Transverse colon (tissue), 4 donors: ENCODE data around the gene SLC26A4. TPM values are rescaled to one million over a fixed set of nuclear protein-coding genes. Genes with fewer than 3 reads are reported as not detected.

Source experiments
- DNase-seq: peaks from one replicate; pipeline ENCODE4 v3.0.0-alpha.2; 2019
- H3K27ac ChIP-seq, 4 donors: fragments of 200-600 bp; sonication (generic); 2 replicates each; pipeline ENCODE4 v1.5.1; 2016 to 2018; ENCODE audit warnings: inconsistent platforms in 4 of 4
- H3K27me3 ChIP-seq: fragments of 200-600 bp; sonication (generic); 2 replicates; pipeline ENCODE4 v1.5.1; 2017; ENCODE audit warnings: inconsistent platforms
- H3K36me3 ChIP-seq, 4 donors: fragments of 200-600 bp; sonication (generic); 2 replicates each; pipeline ENCODE4 v1.5.1; 2017 to 2019; ENCODE audit warnings: inconsistent platforms in 4 of 4
- H3K4me1 ChIP-seq, 4 donors: fragments of 200-600 bp; sonication (generic); 2 replicates each; pipeline ENCODE4 v1.5.1; 2017 to 2020; ENCODE audit warnings: inconsistent platforms in 4 of 4
- H3K4me3 ChIP-seq, 4 donors: fragments of 200-600 bp; sonication (generic); 1 replicate in 1 of 4; 2 replicates in 3 of 4; pipeline versions ENCODE4 v1.5.1 to v1.6.1; 2017 to 2019; ENCODE audit warnings: inconsistent platforms in 4 of 4
- H3K9me3 ChIP-seq, 2 donors: fragments of 200-600 bp; sonication (generic); 2 replicates each; pipeline ENCODE4 v1.5.1; 2017 to 2019; ENCODE audit warnings: inconsistent platforms in 2 of 2
- EP300 ChIP-seq: sonication (generic); formaldehyde crosslinking; IDR thresholded peaks from one replicate; pipeline ENCODE4 v1.6.1; 2017; ENCODE audit warnings: antibody characterized with exemption, low read depth
- POLR2A ChIP-seq: fragments of 450-650 bp; IDR thresholded peaks from one replicate; pipeline ENCODE4 v1.6.1; 2016; ENCODE audit warnings: antibody characterized with exemption, mild to moderate bottlenecking, moderate library complexity
- POLR2AphosphoS5 ChIP-seq, 3 donors: sonication (generic); formaldehyde crosslinking; IDR thresholded peaks; one replicate each; pipeline ENCODE4 v1.6.1; 2016; ENCODE audit warnings: antibody characterized with exemption in 3 of 3
- WGBS, 2 donors: methylation state at CpG; one replicate each; pipeline ENCODE4 v1.1.5; 2018; ENCODE audit warnings: low coverage in 1 of 2; 5-methylcytosine and 5-hydroxymethylcytosine counted together
- in situ Hi-C, 4 donors: fragments of 200-750 bp; cut with MboI; loops; one replicate each; pipeline versions ENCODE4 v1.15.0 to v1.15.1; 2017; ENCODE audit warnings: low sequenced_read_pairs in 3 of 4, low pct_ligation_motif_present in 1 of 4, low pct_unique_long_range_greater_than_20kb in 1 of 4
- intact Hi-C: fragments of 100-400 bp; cut with DNase I; formaldehyde crosslinking; loops from one replicate; pipeline ENCODE4 v1.15.1; 2023; ENCODE audit warnings: low total_unique reads
- total RNA-seq, 4 donors: library from RNA; depleted of rRNA; stranded (reverse); fragments of >200 nt; gene quantifications; one replicate each; pipeline ENCODE4 v1.1.0, GENCODE V29; 2016
- TF ChIP-seq, protein P1 (sequence below), 5 experiments: fragments of 200-600 bp in 3 of 5; fragments of 450-650 bp in 2 of 5; sonication (generic) in 3 of 5; IDR thresholded peaks; 1 replicate in 2 of 5; 2 replicates in 3 of 5; pipeline ENCODE4 v1.5.1; 2016 to 2017; ENCODE audit warnings: antibody characterized with exemption in 5 of 5, inconsistent platforms in 3 of 5, mild to moderate bottlenecking in 2 of 5, moderate library complexity in 1 of 5

SLC26A4 gene
- total RNA-seq, 4 donors from 2014 or later = 0.16 to 0.41 TPM; not detected in 2

DNA sequence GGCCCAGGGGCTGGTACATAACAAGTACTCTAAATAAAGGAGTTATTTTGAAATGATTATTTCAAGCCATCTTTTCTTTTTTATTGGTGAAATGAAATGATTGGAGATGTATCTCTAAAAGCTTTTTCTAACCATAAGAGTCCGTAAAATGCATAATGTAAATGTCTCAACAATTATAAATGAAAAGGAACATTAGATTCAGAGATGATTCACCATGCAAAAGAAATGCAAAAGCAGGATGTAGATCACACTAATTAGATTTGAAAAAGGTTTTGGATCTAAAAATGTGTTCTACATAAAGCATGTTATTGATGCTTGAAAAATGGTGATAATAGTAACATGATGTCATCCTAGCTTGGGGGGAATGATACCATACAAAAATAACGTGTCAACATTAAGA lies 15.6 kb downstream of the SLC26A4 start:
- DNase-seq = no peak
- no peak for TF ChIP-seq EP300
- TF ChIP-seq, protein P1, sequence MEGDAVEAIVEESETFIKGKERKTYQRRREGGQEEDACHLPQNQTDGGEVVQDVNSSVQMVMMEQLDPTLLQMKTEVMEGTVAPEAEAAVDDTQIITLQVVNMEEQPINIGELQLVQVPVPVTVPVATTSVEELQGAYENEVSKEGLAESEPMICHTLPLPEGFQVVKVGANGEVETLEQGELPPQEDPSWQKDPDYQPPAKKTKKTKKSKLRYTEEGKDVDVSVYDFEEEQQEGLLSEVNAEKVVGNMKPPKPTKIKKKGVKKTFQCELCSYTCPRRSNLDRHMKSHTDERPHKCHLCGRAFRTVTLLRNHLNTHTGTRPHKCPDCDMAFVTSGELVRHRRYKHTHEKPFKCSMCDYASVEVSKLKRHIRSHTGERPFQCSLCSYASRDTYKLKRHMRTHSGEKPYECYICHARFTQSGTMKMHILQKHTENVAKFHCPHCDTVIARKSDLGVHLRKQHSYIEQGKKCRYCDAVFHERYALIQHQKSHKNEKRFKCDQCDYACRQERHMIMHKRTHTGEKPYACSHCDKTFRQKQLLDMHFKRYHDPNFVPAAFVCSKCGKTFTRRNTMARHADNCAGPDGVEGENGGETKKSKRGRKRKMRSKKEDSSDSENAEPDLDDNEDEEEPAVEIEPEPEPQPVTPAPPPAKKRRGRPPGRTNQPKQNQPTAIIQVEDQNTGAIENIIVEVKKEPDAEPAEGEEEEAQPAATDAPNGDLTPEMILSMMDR (IDR thresholded peaks at IDR 0.05) = no peak
- no peak for TF ChIP-seq POLR2AphosphoS5 (IDR thresholded peaks at IDR 0.05)
- TF ChIP-seq POLR2A = no peak
- Histone ChIP-seq H3K9me3 (no peaks in the 10 kb centered on the region), H3K27me3 (no peaks in the 10 kb centered on the region), H3K4me1 (no peaks in the 10 kb centered on the region), H3K36me3 (no peaks in the 10 kb centered on the region), H3K27ac (no peak overlapping the region), H3K4me3 (no peak overlapping the region)
- WGBS, 2 donors = 57 to 68% methylated on average over 2 of the region's 2 CpGs
- intact Hi-C loops (no loop called here), in situ Hi-C loops (no loop called here)

DNA sequence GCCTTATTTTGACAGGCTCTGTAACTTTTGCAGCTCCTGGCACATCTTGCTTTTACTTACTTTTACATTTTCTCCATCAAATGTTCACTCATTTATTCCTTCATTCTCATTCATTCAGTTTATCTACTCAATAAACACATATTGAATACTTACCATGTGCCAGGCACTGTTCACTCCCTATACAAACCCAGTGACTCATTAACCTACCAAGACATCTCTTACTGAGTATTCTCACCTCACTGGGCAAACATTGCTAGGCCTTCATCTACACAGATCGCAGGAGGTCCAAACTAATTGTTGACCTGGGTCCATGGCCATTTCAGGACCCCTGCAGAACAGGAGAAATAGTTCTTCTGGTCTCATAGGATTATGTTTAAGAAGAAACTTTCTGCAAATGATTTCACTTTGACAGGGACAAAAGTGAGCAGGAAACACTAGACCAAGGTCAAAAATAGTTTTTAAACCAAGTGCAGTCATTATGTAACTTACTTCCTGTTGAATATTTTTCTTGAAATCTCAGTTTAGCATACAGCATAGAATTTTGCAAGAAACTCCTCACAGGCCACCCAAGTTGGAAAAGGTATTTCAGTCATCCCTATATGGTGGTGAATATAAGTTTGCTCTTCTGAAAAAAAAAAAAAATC lies 17.6 kb downstream of the SLC26A4 start:
- TF ChIP-seq EP300 (no peak), POLR2A (no peak), POLR2AphosphoS5 (IDR thresholded peaks at IDR 0.05) (no peak)
- TF ChIP-seq, protein P1 (IDR thresholded peaks at IDR 0.05) = no peak
- Histone ChIP-seq H3K4me3 (no peak overlapping the region), H3K27ac (no peak overlapping the region), H3K27me3 (no peaks in the 10 kb centered on the region), H3K36me3 (no peaks in the 10 kb centered on the region), H3K9me3 (no peaks in the 10 kb centered on the region), H3K4me1 (no peaks in the 10 kb centered on the region)
- 73% methylated on average over 1 of the region's 1 CpG; no CpG with 5 or more reads in 1 of the 2 donors for WGBS, 2 donors
- in situ Hi-C loops = no loop called here
- no peak for DNase-seq
- intact Hi-C loops = no loop called here

DNA sequence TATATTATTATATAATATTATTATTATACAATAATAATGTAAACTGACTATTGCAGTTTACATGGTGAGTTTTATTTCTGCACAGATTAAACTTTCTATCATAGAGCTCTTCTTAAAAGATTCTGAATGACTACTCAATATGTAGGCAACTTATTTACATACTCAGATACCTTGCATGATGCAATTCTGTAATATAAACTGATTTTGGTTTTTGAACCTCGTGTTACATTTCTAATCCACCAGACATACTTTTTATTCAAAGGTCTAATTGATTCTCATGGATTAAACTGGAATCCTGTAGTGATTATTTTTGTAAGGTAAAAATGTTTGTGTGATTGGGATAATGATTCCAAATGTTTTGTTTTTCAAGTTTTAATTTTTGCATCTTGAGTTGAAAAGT lies 19.9 kb downstream of the SLC26A4 start:
- Histone ChIP-seq H3K4me3 (no peak overlapping the region), H3K9me3 (no peaks in the 10 kb centered on the region), H3K36me3 (no peaks in the 10 kb centered on the region), H3K27me3 (no peaks in the 10 kb centered on the region), H3K4me1 (no peaks in the 10 kb centered on the region), H3K27ac (no peak overlapping the region)
- TF ChIP-seq POLR2A = no peak
- in situ Hi-C loops (no loop called here), intact Hi-C loops (no loop called here)
- 73 to 74% methylated on average over 1 of the region's 1 CpG for WGBS, 2 donors
- DNase-seq = no peak

DNA sequence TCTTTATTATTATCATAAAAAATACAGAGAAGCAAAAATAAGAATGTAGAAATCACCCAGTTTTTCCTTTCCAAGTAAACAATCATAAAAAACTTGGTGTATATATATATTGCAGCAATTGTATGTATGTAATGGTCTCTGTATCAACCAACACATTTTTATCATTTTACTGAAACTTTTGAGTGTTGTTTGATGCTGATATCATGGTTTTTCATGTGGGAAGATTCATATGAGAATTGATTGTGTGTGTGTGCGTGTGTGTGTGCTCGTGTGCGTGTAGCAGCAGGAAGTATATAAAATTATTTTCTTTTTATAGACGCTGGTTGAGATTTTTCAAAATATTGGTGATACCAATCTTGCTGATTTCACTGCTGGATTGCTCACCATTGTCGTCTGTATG lies 22.3 kb downstream of the SLC26A4 start:
- 84 to 90% methylated on average over 5 of the region's 5 CpGs for WGBS, 2 donors
- no peaks in the 10 kb centered on the region for H3K27me3 ChIP-seq
- in situ Hi-C loops = no loop called here
- no peak for DNase-seq
- no peaks in the 10 kb centered on the region for H3K4me1 ChIP-seq
- TF ChIP-seq POLR2AphosphoS5 (IDR thresholded peaks at IDR 0.05) (no peak), EP300 (no peak)
- H3K9me3 ChIP-seq = no peaks in the 10 kb centered on the region
- H3K4me3 ChIP-seq = no peak overlapping the region
- H3K36me3 ChIP-seq = no peaks in the 10 kb centered on the region
- intact Hi-C loops = no loop called here
- H3K27ac ChIP-seq = no peak overlapping the region

DNA sequence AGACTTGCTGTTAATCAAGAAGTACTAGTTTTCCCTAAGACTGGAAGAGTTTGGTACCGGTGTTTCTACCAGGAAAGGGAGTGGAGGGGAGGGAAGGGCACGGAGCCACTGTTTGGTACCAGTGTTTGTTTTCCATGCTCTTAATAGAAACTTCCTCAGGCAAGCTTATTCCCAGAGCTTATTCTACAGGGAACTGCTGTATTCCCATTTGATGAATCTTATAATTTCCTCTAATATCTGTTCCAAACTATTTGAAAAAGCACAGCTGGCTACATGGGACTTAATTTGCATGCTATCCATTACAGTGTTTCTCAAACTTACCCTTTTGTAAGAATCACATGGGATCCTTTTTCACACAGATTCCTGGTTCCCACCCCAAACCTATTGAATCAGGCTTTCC lies 23.7 kb downstream of the SLC26A4 start:
- no peak for TF ChIP-seq POLR2AphosphoS5 (IDR thresholded peaks at IDR 0.05)
- TF ChIP-seq, protein P1 (IDR thresholded peaks at IDR 0.05) = no peak
- no peak for TF ChIP-seq EP300
- TF ChIP-seq POLR2A = no peak

More for the DNA sequence above, 23.7 kb downstream of the SLC26A4 start:
- no peak for DNase-seq
- H3K27ac ChIP-seq = no peak overlapping the region
- no peaks in the 10 kb centered on the region for H3K4me1 ChIP-seq
- no peak overlapping the region for H3K4me3 ChIP-seq
- 67 to 69% methylated on average over 2 of the region's 2 CpGs for WGBS, 2 donors
- H3K9me3 ChIP-seq = no peaks in the 10 kb centered on the region
- no peaks in the 10 kb centered on the region for H3K27me3 ChIP-seq
- no peaks in the 10 kb centered on the region for H3K36me3 ChIP-seq
- in situ Hi-C loops = no loop called here
- intact Hi-C loops = no loop called here
